ACC112 (cell line): Measurements from ENCODE around the gene DSC1.
"Not testable (repeated sequence)": the region's sequence is repeated elsewhere in the genome, so short reads cannot be mapped to it uniquely, and the experiment has no call there.

ENCODE experiments used
- H2AFZ ChIP-seq: fragments of 200-600 bp; sonication (generic); one replicate; pipeline ENCODE4 v1.6.0; 2017; ENCODE audit warnings: antibody characterized with exemption, low read length; ENCODE audit not compliant: unreplicated experiment
- H3K27ac ChIP-seq: fragments of 200-600 bp; sonication (generic); 2 replicates; pipeline ENCODE4 v1.5.1; 2014; ENCODE audit warnings: low read depth, mild to moderate bottlenecking, antibody characterized with exemption, low read length, moderate library complexity
- H3K27me3 ChIP-seq: fragments of 200-600 bp; sonication (generic); 2 replicates; pipeline ENCODE4 v1.6.1; 2014; ENCODE audit warnings: mild to moderate bottlenecking, antibody characterized with exemption, low read length, moderate library complexity, mixed read lengths; ENCODE audit not compliant: insufficient read depth
- H3K36me3 ChIP-seq: fragments of 200-600 bp; sonication (generic); 2 replicates; pipeline ENCODE4 v1.6.1; 2016; ENCODE audit warnings: mild to moderate bottlenecking, antibody characterized with exemption, low read length, moderate library complexity, mixed read lengths; ENCODE audit not compliant: insufficient read depth
- H3K4me1 ChIP-seq: fragments of 200-600 bp; sonication (generic); one replicate; pipeline ENCODE4 v1.6.1; 2016; ENCODE audit warnings: low read length, mixed read lengths; ENCODE audit not compliant: insufficient read depth, unreplicated experiment, control insufficient read depth
- H3K4me3 ChIP-seq: fragments of 200-600 bp; sonication (generic); 2 replicates; pipeline ENCODE4 v1.5.1; 2014; ENCODE audit warnings: mild to moderate bottlenecking, low read depth, low read length
- H3K79me2 ChIP-seq: fragments of 200-600 bp; sonication (generic); one replicate; pipeline ENCODE4 v1.6.0; 2016; ENCODE audit warnings: low read length; ENCODE audit not compliant: control insufficient read depth, unreplicated experiment, insufficient read depth

The DSC1 gene

DNA sequence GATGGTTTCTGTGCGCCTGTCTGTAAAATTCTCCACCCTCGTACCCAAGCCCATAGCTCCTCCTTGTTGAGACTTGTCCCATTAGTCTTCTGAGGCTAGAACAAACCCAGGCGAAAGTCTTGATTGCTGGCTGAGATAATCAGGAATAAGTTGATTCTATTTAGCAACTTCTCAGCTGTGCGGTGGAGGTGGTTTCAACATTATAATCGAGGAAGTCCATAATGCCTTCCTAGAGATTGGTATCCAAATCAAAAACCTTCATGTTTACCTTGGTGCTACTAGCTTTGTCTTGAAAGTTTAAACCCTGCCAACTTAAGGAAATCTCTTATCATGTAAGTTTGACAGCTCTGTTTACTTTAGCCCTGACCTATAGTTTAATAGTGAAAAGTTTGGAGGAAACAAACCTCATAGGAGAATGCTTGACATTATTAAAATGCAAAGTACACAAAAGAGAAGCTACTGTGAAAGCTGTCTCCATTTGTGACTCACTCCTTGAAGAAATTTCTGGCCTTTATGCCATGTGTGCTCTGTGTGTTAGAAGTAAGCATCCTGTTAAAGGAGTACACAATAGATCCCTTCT is 36.6 kb upstream of the DSC1 start:
- H3K36me3 ChIP-seq: no peaks in the 10 kb centered on the region
- H3K27ac ChIP-seq: no peak overlapping the region
- no peak overlapping the region for H3K4me3 ChIP-seq
- H2AFZ ChIP-seq: no peak overlapping the region
- no peaks in the 10 kb centered on the region for H3K79me2 ChIP-seq
- H3K27me3 ChIP-seq: no peaks in the 10 kb centered on the region
- no peaks in the 10 kb centered on the region for H3K4me1 ChIP-seq

DNA sequence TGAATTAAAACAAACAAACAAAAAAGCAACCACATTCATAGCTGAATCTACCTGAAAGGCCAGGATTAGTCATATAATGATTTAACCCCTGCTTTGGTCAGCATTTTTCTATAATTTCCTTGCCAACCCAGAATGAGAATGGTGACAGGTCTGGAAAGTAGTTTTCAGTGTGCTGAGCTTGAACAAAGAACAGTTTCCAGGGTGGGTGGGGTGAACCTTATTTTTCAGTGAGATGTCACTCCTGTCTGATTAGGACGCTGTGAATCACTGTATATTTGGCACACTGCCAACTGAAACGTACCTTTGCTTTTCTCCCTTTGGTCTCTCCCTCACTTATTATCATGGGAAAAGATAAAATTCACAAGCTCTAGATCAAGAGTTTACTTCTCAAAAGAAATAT is 35.0 kb upstream of the DSC1 start:
- Histone ChIP-seq H3K4me1 (no peaks in the 10 kb centered on the region), H3K79me2 (no peaks in the 10 kb centered on the region), H3K27ac (no peak overlapping the region), H3K4me3 (no peak overlapping the region), H3K36me3 (no peaks in the 10 kb centered on the region), H3K27me3 (no peaks in the 10 kb centered on the region), H2AFZ (no peak overlapping the region)

GRCh38 chr18:31195063-31195462 is 32.4 kb upstream of the DSC1 start:
- H3K79me2 ChIP-seq: no peaks in the 10 kb centered on the region
- no peak overlapping the region for H3K4me3 ChIP-seq
- no peaks in the 10 kb centered on the region for H3K27me3 ChIP-seq
- H3K27ac ChIP-seq: no peak overlapping the region
- no peaks in the 10 kb centered on the region for H3K4me1 ChIP-seq
- H3K36me3 ChIP-seq: no peaks in the 10 kb centered on the region
- no peak overlapping the region for H2AFZ ChIP-seq

GRCh38 chr18:31192086-31192776 is 29.6 kb upstream of the DSC1 start:
- no peaks in the 10 kb centered on the region for H3K27me3 ChIP-seq
- no peak overlapping the region for H3K4me3 ChIP-seq
- no peak overlapping the region for H2AFZ ChIP-seq

GRCh38 chr18:31190919-31191318 is 28.3 kb upstream of the DSC1 start:
- Histone ChIP-seq H3K27me3 (no peaks in the 10 kb centered on the region), H3K36me3 (no peaks in the 10 kb centered on the region), H3K27ac (no peak overlapping the region), H3K4me3 (no peak overlapping the region), H3K4me1 (no peaks in the 10 kb centered on the region), H2AFZ (no peak overlapping the region), H3K79me2 (no peaks in the 10 kb centered on the region)

More at GRCh38 chr18:31192086-31192776, 29.6 kb upstream of the DSC1 start:
- no peaks in the 10 kb centered on the region for H3K79me2 ChIP-seq
- no peaks in the 10 kb centered on the region for H3K4me1 ChIP-seq
- no peak overlapping the region for H3K27ac ChIP-seq
- no peaks in the 10 kb centered on the region for H3K36me3 ChIP-seq

GRCh38 chr18:31189757-31190156 is 27.1 kb upstream of the DSC1 start:
- Histone ChIP-seq H3K36me3 (no peaks in the 10 kb centered on the region), H3K4me3 (no peak overlapping the region), H2AFZ (no peak overlapping the region), H3K27ac (no peak overlapping the region), H3K27me3 (no peaks in the 10 kb centered on the region), H3K4me1 (no peaks in the 10 kb centered on the region), H3K79me2 (no peaks in the 10 kb centered on the region)

DNA sequence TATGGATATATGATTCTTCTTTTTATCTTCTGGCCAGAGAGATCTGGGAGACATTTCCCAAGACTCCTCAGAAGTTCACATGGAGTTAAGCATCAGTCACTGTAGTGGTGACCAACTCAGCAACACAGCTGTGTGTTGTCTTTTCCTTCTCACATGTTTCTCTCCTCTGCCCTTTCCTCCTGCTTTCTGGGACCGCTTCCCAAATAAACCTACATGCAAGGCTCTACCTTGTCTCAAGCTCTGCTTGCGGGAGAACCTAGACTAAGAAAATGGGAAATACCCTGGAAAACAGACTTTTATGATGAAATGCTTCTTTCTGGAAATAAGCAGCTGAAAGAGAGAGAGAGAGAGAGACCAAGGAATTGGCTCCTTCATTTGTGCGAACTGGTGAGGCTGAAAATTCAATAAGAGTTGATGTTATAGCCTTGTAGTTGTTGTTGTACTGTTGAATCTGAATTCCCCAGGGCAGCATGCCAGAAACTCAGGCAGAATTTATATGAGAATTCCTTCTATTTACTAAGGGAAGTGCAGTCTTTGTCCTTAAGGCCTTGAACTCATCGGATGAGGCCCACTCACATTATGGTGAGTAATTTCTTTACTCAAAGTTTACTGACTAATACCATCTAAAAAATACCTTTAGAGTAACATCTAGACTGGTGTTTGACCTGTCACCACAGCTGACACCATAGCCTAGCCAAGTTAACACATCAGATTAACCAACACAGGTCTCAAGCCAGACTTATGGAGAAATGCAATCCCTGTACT is 22.7 kb upstream of the DSC1 start:
- no peak overlapping the region for H2AFZ ChIP-seq
- no peaks in the 10 kb centered on the region for H3K79me2 ChIP-seq
- no peak overlapping the region for H3K27ac ChIP-seq
- H3K27me3 ChIP-seq: no peaks in the 10 kb centered on the region
- no peaks in the 10 kb centered on the region for H3K36me3 ChIP-seq
- H3K4me1 ChIP-seq: no peaks in the 10 kb centered on the region
- H3K4me3 ChIP-seq: no peak overlapping the region

- H3K79me2 ChIP-seq: no peaks in the 10 kb centered on the region
- no peak overlapping the region for H3K4me3 ChIP-seq
- no peaks in the 10 kb centered on the region for H3K36me3 ChIP-seq
- H3K27me3 ChIP-seq: no peaks in the 10 kb centered on the region
- no peak overlapping the region for H2AFZ ChIP-seq
- no peaks in the 10 kb centered on the region for H3K4me1 ChIP-seq
- no peak overlapping the region for H3K27ac ChIP-seq
These were observed 20.6 kb upstream of the DSC1 start for GRCh38 chr18:31183302-31183701.

DNA sequence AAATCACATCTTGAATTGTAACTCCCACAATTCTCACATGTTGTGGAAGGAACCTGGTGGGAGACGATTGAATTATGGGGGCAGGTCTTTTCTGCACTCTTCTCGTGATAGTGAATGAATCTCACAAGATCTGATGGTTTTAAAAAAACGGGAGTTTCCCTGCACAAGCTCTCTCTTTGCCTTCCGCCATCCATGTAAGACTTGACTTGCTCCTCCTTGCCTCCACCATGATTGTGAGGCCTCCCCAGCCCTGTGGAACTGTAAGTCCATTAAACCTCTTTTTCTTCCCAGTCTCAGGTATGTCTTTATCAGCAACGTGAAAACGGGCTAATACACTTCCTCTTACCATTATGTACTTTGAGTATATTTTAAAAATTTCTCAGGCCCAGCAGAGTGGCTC is 14.7 kb upstream of the DSC1 start:
- not testable (repeated sequence) for H3K4me1 ChIP-seq, H2AFZ ChIP-seq, H3K4me3 ChIP-seq, H3K27ac ChIP-seq, H3K79me2 ChIP-seq, H3K36me3 ChIP-seq, H3K27me3 ChIP-seq

DNA sequence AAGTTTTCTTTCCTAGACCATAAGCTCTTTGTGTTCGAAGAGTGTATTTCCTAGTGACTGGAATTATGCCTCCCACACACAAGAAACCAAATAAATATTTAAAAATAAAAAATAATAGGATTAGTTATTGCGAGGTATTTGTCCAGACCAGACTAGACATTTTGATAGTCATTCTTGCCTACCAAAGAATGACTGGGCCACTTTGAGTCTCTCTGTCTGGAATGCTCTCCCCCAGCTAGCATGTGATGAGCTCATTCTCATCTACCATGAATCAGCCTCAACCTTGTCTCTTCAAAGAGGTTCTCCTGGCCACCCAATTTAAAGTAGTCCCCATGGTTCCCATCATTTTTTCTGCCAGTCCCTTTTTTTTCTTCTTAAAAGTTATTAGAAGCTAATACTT is 13.9 kb upstream of the DSC1 start:
- no peaks in the 10 kb centered on the region for H3K27me3 ChIP-seq
- no peaks in the 10 kb centered on the region for H3K79me2 ChIP-seq
- no peak overlapping the region for H3K4me3 ChIP-seq
- H3K4me1 ChIP-seq: no peaks in the 10 kb centered on the region
- no peak overlapping the region for H3K27ac ChIP-seq
- no peaks in the 10 kb centered on the region for H3K36me3 ChIP-seq
- H2AFZ ChIP-seq: no peak overlapping the region
